ENCODE data around the gene SH2D2A.
A peak's percentile ranks its signal among the peaks of the same experiment; 100 is the strongest.
"Not testable (repeated sequence)": the region's sequence is repeated elsewhere in the genome, so short reads cannot be mapped to it uniquely, and the experiment has no call there.

Gene SH2D2A

DNA sequence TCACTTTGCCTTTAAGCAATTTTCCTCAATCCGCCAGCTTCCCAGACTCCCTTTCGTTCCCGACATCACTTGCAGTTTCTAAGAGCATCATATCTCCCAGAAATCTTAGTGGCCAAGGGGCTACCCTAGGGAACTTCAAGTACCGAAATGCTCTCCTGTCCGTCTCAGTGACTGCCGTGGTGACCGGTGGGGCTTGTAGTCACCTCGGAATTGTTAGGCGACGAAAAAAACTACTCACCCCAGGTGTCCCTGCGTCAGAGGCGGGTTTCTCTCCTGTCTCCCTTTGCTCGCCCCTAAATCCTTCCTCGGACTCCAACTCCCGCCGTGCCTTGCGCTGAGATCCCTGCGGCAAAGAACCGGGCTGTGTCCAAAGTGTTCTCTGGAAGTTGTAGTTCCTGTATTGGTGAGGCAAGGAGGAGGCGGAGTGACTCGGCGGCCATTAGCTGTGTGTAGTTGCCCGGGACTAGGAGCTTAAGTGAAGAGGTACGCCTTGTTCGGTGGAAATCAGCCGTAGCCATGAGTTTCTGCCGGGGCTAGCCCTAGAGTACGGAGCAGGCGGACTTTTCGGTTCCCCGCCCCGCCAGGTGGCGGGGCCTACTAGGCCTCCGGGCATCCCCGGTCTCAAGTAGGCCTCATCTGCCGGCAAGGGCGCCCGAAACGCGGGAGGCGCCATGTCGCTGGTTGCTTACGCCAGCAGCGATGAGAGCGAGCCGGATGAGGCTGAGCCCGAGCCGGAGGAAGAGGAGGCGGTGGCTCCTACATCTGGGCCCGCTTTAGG lies 49.4 kb downstream of the SH2D2A start, which contains the start of gene PRCC:
Gene PRCC (plus strand): TSS at position 435 of the 778 bp plus-strand sequence. CDS start 237 bp downstream, at position 672.
- DNase-seq, result peak; percentile 95

DNA sequence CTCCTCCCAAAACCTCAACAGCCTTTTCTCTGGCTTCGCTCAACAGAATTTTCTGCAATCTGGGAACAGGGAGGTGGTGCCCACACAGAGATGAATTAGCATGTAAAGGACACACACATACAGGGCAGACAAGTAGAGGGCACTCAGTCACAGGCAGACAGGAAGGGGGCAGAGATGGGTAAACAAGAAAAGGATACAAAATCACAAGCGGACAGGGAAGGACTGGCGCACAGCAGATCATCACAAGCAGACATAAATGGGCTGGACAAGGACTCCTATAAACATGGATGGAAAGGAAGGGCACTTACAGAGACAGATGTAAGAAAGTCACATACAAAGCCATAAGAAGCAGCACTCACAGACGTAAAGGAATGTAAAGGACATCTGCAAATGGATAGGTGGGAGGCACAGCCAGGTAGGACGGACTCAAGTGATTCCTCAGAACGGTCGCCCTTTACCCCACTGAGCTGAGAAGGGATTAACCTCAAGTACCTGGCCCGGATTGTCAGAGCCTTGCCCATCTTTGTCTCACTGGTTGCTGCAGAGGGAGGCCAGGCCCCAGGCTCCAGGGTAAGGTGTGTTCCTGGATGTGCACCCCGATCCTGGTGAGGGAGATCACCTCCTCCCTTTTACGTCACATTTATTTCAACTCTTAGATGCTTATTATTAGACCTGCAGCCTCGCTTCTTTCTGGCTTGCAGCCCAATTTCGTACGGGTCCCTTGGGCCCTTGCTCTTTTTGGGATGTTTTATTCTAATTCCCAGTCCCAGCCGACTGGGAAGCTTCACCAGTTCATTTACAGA lies 50.1 kb downstream of the SH2D2A start:
- DNase-seq, result no peak

DNA sequence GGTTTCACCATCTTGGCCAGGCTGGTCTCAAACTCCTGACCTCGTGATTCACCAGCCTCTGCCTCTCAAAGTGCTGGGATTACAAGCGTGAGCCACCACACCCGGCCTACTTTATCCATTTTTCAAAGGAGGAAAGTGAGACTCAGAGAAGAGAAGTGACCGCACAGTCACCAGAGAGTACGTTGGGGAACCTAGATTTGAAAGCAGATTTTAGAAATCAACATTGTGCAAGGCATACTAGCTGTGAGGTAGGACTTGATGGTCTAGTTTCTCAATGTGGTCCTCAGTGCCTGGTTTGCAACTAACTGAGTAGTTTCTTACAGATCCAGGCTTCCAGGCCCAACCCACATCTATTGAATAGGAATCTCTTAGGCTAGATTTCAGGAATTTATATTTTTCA lies 51.0 kb downstream of the SH2D2A start:
- no peak for DNase-seq

DNA sequence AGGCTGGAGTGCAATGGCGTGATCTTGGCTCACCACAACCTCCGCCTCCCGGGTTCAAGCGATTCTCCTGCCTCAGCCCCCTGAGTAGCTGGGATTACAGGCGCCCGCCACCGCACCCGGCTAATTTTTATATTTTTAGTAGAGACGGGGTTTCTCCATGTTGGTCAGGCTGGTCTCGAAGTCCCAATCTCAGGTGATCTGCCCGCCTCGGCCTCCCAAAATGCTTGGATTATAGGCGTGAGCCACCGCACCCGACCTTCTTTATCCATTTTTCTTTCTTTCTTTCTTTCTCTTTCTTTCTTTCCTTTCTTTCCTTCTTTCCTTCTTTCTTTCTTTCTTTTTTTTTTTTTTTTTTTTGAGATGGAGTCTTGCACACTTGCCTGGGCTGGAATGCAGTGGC lies 51.5 kb downstream of the SH2D2A start:
- not testable (repeated sequence) for DNase-seq

DNA sequence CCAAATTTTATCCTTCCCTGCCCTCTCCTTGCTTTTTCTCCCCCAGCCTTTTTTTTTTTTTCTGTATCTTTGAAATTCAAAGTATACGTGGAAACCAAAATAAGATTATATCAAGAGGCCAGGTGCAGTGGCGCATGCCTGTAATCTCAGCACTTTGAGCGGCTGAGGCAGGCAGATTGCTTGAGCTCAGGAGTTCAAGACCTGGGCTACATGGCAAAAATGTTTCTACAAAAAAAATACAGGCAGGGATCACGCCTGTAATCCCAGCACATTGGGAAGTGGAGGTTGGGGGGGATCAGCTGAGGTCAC lies 55.9 kb downstream of the SH2D2A start:
- DNase-seq, result no peak

DNA sequence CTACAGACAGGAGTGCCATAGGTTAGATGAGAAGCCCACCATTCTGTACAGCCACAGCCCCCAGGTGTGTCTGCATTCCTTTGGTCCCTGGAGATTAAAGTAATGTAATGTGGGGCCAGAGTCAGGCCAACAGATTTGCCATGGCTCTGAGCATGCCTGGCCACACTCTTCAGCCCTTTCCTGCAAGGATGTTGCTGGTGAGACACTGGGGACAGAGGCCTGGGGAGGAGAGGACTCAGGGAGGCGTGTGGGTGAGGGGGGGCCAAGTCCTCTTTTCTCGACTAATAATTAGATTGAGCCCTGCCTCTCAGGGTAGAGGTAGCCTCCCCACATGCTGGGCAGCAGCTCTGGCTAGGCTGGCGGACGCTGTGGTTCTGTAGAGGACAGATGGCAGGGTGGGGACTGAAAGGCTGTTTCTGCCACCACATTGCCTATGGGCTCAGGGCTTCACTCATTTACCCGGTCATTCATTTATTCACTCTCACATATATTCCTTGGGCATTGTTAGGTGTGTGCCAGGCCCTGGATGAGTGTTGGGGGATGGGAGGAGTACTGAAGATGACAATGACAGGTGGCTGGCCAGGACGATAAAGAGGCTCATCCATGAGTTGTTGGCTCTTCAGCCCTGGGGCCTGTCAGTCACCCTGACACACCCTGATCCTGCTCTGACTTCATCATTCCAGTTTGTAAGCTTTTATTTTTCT lies 56.4 kb downstream of the SH2D2A start:
- DNase-seq, result no peak

DNA sequence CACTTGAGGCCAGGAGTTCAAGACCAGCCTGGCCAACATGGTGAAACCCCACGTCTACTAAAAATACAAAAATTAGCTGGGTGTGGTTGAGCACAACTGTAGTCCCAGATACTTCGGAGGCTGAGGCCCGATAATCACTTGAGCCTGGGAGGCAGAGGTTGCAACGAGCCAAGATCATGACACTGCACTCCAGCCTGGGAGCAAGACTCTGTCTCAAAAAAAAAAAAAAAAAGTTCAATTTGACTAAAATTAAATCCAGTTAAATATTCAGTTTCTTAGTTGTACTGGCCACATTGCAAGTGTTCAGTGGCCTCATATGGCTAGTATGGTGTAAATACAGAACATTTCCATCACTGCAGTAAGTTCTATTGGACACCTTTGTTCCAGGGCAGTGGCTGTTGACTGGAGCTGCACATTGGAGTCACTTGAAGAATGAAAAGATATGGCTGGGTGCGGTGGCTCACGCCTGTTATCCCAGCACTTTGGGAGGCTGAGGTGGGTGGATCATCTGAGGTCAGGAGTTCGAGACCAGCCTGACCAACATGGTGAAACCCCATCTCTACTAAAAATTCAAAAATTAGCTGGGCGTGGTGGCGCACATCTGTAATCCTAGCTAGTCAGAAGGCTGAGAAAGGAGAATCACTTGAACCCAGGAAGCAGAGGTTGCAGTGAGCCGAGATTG lies 58.9 kb downstream of the SH2D2A start:
- DNase-seq, result not testable (repeated sequence)

DNA sequence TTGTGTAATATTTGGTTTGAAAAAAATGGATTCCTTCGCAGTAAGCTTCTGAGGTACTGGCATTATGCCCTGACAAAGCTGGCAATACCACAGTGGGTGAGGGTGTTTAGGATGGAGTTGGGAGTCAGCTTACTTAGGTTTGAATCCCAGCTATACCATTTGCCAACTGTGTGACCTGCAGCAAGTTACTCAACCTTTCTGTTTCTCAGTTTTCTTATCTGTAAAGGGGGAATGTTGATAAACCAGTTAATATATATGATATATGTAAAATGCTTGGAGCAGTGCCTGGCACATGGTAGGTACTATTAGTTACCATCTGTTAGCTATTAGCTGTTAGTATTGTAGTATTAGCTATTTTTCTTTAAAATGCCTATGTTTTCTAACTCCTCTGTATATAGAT lies 60.3 kb downstream of the SH2D2A start:
- DNase-seq, result no peak
